Measurements from ENCODE around the gene URGCP. TPM values are rescaled to one million over a fixed set of nuclear protein-coding genes. Genes with fewer than 3 reads are reported as not detected.
A peak's percentile ranks its signal among the peaks of the same experiment; 100 is the strongest.

Gene URGCP
- total and polyA plus RNA-seq, 10 of the 15 experiments (the other 5 are each of a cell fraction or from before 2014, with no cell fraction given): 2.0 to 29.7 (median 17.5) TPM

GRCh38 chr7:43869006-43869866 is 37.2 kb downstream of the URGCP start, which contains the start of gene MRPS24 (continued):
- TF ChIP-seq HSF1 (IDR thresholded peaks at IDR 0.05; ENCODE audit: low read depth, low read length) (0 out of 2 replicates have a peak, but pooled peaks have one; percentile 21), ZBTB40 (IDR thresholded peaks at IDR 0.05; ENCODE audit: borderline replicate concordance) (no peak), SREBF2 (IDR thresholded peaks at IDR 0.05; ENCODE audit: low read length) (no peak), EED (IDR thresholded peaks at IDR 0.05; ENCODE audit: low read depth) (peak; percentile 65), TAF1 (IDR thresholded peaks at IDR 0.05; ENCODE audit: borderline replicate concordance, low read depth, low read length) (peak; percentile 96), HCFC1 (IDR thresholded peaks at IDR 0.05; ENCODE audit: low read length) (peak; percentile 45), POLR2AphosphoS2 (IDR thresholded peaks at IDR 0.05; ENCODE audit: low read depth, low read length) (peak; percentile 46; the same call in 1 of the 2 replicates), POLR2AphosphoS5 (IDR thresholded peaks at IDR 0.05; ENCODE audit: low read length) (peak; percentile 84), YY1 (IDR thresholded peaks at IDR 0.05; ENCODE audit: low read depth, low read length) (peak; percentile 99), MAX (IDR thresholded peaks at IDR 0.05; ENCODE audit: low read depth, low read length) (peak; percentile 57; the same call in 1 of the 2 replicates), BCL3 (IDR thresholded peaks at IDR 0.05; ENCODE audit: borderline replicate concordance, insufficient read depth, low read depth, low read length, poor library complexity, severe bottlenecking) (no peak), FOXK2 (IDR thresholded peaks at IDR 0.05) (peak; percentile 95), ETV6 (conservative IDR thresholded peaks at IDR 0.05 in 1 of 2, IDR thresholded peaks at IDR 0.05 in 1 of 2; ENCODE audit: borderline replicate concordance in 1 of 2, low read depth in 1 of 2) (no peak), MXI1 (IDR thresholded peaks at IDR 0.05; ENCODE audit: low read depth, low read length) (peak; percentile 49), MTA3 (IDR thresholded peaks at IDR 0.05; ENCODE audit: borderline replicate concordance, low read length) (no peak), WRNIP1 (IDR thresholded peaks at IDR 0.05; ENCODE audit: borderline replicate concordance, low read depth, low read length) (no peak), SREBF1 (IDR thresholded peaks at IDR 0.05; ENCODE audit: low read length) (peak; percentile 94), ZZZ3 (IDR thresholded peaks at IDR 0.05; ENCODE audit: control insufficient read depth, insufficient read length, low read depth) (no peak), ZNF274 (IDR thresholded peaks at IDR 0.05; ENCODE audit: insufficient read depth, insufficient read length) (no peak), TCF3 (IDR thresholded peaks at IDR 0.05; ENCODE audit: borderline replicate concordance, insufficient read depth, low read depth, low read length) (no peak), SPI1 (IDR thresholded peaks at IDR 0.05; ENCODE audit: borderline replicate concordance, insufficient read depth, low read depth, low read length) (peak; percentile 68; the same call in 1 of the 2 replicates)
